ENCODE measurements around the gene ZC3H7B.

The ZC3H7B gene

DNA sequence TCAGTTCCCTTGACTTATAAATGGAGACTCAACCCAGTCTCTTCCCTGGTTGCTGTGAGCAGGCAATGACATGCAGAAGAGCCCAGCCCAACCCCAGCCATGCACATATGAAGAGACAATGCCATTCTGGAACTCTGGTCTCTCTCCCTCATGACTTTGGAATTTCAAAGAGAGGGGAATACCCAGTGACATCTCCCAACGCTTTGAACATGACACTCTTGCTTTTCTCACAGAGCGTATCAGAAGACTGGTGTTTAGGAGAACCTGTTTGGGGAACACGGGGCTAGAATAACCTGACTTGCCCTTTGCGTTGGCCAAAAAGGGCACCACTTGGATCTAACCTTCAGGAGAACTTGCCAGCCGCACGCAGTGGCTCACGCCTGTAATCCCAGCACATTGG, 28.2 kb upstream of the ZC3H7B start:
- TF ChIP-seq FOXP2 (optimal IDR thresholded peaks at IDR 0.05; ENCODE audit: borderline replicate concordance, extremely low read depth, extremely low read length, insufficient read depth) (no peak), SIN3A (IDR thresholded peaks at IDR 0.05; ENCODE audit: borderline replicate concordance, insufficient read depth, low read length) (no peak), TAF1 (IDR thresholded peaks at IDR 0.05; ENCODE audit: borderline replicate concordance, insufficient read depth, low read length) (no peak), POLR2AphosphoS5 (IDR thresholded peaks at IDR 0.05; ENCODE audit: low read depth, low read length) (no peak)
- TF ChIP-seq, protein P1, sequence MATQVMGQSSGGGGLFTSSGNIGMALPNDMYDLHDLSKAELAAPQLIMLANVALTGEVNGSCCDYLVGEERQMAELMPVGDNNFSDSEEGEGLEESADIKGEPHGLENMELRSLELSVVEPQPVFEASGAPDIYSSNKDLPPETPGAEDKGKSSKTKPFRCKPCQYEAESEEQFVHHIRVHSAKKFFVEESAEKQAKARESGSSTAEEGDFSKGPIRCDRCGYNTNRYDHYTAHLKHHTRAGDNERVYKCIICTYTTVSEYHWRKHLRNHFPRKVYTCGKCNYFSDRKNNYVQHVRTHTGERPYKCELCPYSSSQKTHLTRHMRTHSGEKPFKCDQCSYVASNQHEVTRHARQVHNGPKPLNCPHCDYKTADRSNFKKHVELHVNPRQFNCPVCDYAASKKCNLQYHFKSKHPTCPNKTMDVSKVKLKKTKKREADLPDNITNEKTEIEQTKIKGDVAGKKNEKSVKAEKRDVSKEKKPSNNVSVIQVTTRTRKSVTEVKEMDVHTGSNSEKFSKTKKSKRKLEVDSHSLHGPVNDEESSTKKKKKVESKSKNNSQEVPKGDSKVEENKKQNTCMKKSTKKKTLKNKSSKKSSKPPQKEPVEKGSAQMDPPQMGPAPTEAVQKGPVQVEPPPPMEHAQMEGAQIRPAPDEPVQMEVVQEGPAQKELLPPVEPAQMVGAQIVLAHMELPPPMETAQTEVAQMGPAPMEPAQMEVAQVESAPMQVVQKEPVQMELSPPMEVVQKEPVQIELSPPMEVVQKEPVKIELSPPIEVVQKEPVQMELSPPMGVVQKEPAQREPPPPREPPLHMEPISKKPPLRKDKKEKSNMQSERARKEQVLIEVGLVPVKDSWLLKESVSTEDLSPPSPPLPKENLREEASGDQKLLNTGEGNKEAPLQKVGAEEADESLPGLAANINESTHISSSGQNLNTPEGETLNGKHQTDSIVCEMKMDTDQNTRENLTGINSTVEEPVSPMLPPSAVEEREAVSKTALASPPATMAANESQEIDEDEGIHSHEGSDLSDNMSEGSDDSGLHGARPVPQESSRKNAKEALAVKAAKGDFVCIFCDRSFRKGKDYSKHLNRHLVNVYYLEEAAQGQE (IDR thresholded peaks at IDR 0.05; ENCODE audit: insufficient read depth in 1 of 2, low read depth in 2 of 2, low read length in 2 of 2), result no peak

- TF ChIP-seq FOXP2 (optimal IDR thresholded peaks at IDR 0.05; ENCODE audit: borderline replicate concordance, extremely low read depth, extremely low read length, insufficient read depth) (no peak), TAF1 (IDR thresholded peaks at IDR 0.05; ENCODE audit: borderline replicate concordance, insufficient read depth, low read length) (no peak), POLR2AphosphoS5 (IDR thresholded peaks at IDR 0.05; ENCODE audit: low read depth, low read length) (no peak), SIN3A (IDR thresholded peaks at IDR 0.05; ENCODE audit: borderline replicate concordance, insufficient read depth, low read length) (no peak)
- TF ChIP-seq, protein P1 (IDR thresholded peaks at IDR 0.05; ENCODE audit: insufficient read depth in 1 of 2, low read depth in 2 of 2, low read length in 2 of 2), result no peak
Measured at GRCh38 chr22:41274856-41275255, 26.5 kb upstream of the ZC3H7B start.

DNA sequence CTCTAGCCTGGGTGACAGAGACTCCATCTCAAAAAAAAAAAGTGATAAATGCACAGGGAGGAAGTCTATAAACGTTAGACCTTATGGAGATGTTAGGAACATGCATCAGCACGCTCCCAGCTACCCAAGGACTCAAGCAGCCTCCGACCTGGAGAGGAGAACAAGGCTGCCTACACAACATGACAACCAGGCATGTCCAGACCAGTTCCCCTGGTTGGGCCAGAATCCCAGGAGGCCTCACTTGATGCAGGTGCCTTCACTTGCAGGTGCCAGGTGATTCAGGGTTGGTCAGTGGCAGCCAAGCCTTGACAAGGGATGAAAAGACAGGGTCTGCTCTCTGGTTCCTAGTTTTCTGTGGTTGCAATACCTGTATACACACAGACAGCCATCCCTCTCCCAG, 21.3 kb upstream of the ZC3H7B start:
- TF ChIP-seq SIN3A (IDR thresholded peaks at IDR 0.05; ENCODE audit: borderline replicate concordance, insufficient read depth, low read length), result no peak

- TF ChIP-seq TAF1 (IDR thresholded peaks at IDR 0.05; ENCODE audit: borderline replicate concordance, insufficient read depth, low read length) (no peak), SIN3A (IDR thresholded peaks at IDR 0.05; ENCODE audit: borderline replicate concordance, insufficient read depth, low read length) (no peak), FOXP2 (optimal IDR thresholded peaks at IDR 0.05; ENCODE audit: borderline replicate concordance, extremely low read depth, extremely low read length, insufficient read depth) (no peak), POLR2AphosphoS5 (IDR thresholded peaks at IDR 0.05; ENCODE audit: low read depth, low read length) (no peak)
- TF ChIP-seq, protein P1 (IDR thresholded peaks at IDR 0.05; ENCODE audit: insufficient read depth in 1 of 2, low read depth in 2 of 2, low read length in 2 of 2), result no peak
Measured at GRCh38 chr22:41280854-41281253, 20.5 kb upstream of the ZC3H7B start.

DNA sequence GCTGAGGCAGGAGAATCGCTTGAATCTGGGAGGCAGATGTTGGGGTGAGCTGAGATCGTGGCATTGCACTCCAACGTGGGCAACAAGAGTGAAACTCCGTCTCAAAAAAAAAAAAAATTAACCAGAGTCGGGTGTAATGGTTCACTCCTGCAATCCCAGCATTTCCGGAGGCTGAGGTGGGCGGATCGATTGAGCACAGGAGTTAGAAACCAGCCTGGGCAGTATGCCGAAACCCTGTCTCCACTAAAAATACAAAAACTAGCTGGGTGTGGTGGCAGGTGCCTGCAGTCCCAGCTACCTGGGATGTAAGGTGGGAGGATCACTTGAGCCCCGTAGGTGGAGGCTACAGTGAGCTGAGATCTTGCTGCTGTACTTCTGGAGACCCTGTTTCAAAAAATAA, 16.9 kb upstream of the ZC3H7B start:
- TF ChIP-seq POLR2AphosphoS5 (IDR thresholded peaks at IDR 0.05; ENCODE audit: low read depth, low read length), result no peak
- no peak for TF ChIP-seq SIN3A (IDR thresholded peaks at IDR 0.05; ENCODE audit: borderline replicate concordance, insufficient read depth, low read length)

DNA sequence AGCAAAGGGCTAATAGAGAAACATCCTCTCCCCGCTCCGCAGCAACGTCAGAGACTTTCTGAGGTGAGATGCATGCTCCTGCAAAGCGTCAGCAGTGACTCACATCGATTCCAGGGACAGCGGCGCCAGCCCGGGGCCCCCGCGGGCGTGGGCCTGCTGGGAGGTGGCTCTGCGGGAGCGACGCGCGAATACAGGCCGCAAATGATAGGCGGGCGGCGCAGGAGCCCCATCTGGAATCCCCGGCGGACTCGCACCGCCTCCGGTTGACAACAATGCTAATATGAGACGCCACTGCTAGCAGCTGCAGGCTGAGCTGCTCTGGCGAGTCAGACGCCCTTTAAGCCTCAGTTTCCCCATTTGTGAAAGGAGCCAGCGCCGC, 15.9 kb upstream of the ZC3H7B start:
- TF ChIP-seq POLR2AphosphoS5 (IDR thresholded peaks at IDR 0.05; ENCODE audit: low read depth, low read length) (no peak), TAF1 (IDR thresholded peaks at IDR 0.05; ENCODE audit: borderline replicate concordance, insufficient read depth, low read length) (peak; percentile 36; the same call in 1 of the 2 replicates)

All from PFSK-1 (cell line).